IgD-negative memory B cell (primary cell): Measurements from ENCODE around the gene TERC. TPM values are rescaled to one million over a fixed set of nuclear protein-coding genes. Genes with fewer than 3 reads are reported as not detected.
"Not testable (repeated sequence)": the region's sequence is repeated elsewhere in the genome, so short reads cannot be mapped to it uniquely, and the experiment has no call there.

Experiments
- H3K27ac Mint-ChIP-seq, 3 donors: one replicate each; pipeline ENCODE4 v1.8.0; 2020 to 2022; ENCODE audit warnings: mild to moderate bottlenecking in 3 of 3, mixed read lengths in 3 of 3, moderate library complexity in 1 of 3
- H3K27me3 Mint-ChIP-seq: one replicate; pipeline ENCODE4 v1.8.0; 2021; ENCODE audit warnings: mixed read lengths
- H3K36me3 Mint-ChIP-seq: one replicate; pipeline ENCODE4 v1.8.0; 2020; ENCODE audit warnings: mild to moderate bottlenecking, mixed read lengths
- H3K4me1 Mint-ChIP-seq, 3 donors: one replicate each; pipeline ENCODE4 v1.8.0; 2020 to 2022; ENCODE audit warnings: mixed read lengths in 3 of 3, mild to moderate bottlenecking in 1 of 3
- H3K4me3 Mint-ChIP-seq, 4 donors: one replicate each; pipeline ENCODE4 v1.8.0; 2020 to 2022; ENCODE audit warnings: mild to moderate bottlenecking in 4 of 4, mixed read lengths in 4 of 4, moderate library complexity in 3 of 4
- H3K9me3 Mint-ChIP-seq, 3 donors: one replicate each; pipeline ENCODE4 v1.8.0; 2020 to 2021; ENCODE audit warnings: mixed read lengths in 3 of 3, mild to moderate bottlenecking in 1 of 3
- polyA plus RNA-seq: library from polyadenylated mRNA; unstranded; fragments of 300-500 nt; fragmentation: Illumina TruSeq; gene quantifications from one replicate; pipeline ENCODE4 v1.2.3, GENCODE V29; 2021

TERC gene
- polyA plus RNA-seq, 1 donor from 2014 or later = 0.78 TPM

GRCh38 chr3:169755488-169755887 lies 9.4 kb downstream of the TERC start:
- H3K27ac Mint-ChIP-seq = no peak overlapping the region
- no peaks in the 10 kb centered on the region for H3K36me3 Mint-ChIP-seq
- no peaks in the 10 kb centered on the region for H3K9me3 Mint-ChIP-seq
- H3K4me1 Mint-ChIP-seq = peaks cover 8 to 13% (median 11%) of the 10 kb centered on the region in 3 donors
- peaks cover 10% of the 10 kb centered on the region for H3K27me3 Mint-ChIP-seq
- no peak overlapping the region for H3K4me3 Mint-ChIP-seq

- Mint-ChIP-seq H3K4me1 (peaks cover 10 to 14% (median 12%) of the 10 kb centered on the region in 3 donors), H3K9me3 (no peaks in the 10 kb centered on the region), H3K27me3 (peaks cover 11% of the 10 kb centered on the region), H3K4me3 (no peak overlapping the region), H3K36me3 (no peaks in the 10 kb centered on the region), H3K27ac (no peak overlapping the region)
These were observed 10.1 kb downstream of the TERC start for GRCh38 chr3:169754711-169755110.

- no peak overlapping the region for H3K4me3 Mint-ChIP-seq
- no peaks in the 10 kb centered on the region for H3K36me3 Mint-ChIP-seq
- peaks cover 21% of the 10 kb centered on the region for H3K27me3 Mint-ChIP-seq
- no peak overlapping the region for H3K27ac Mint-ChIP-seq
- H3K9me3 Mint-ChIP-seq = no peaks in the 10 kb centered on the region
- H3K4me1 Mint-ChIP-seq = peaks cover 6 to 10% (median 6%) of the 10 kb centered on the region in 3 donors
These were observed 13.0 kb downstream of the TERC start for GRCh38 chr3:169751875-169752274.

- Mint-ChIP-seq H3K27ac (no peak overlapping the region), H3K9me3 (no peaks in the 10 kb centered on the region), H3K4me3 (peak overlapping the region in 1 of 4 donors; percentile 5), H3K27me3 (peaks cover 21% of the 10 kb centered on the region), H3K4me1 (peaks cover 6 to 10% (median 6%) of the 10 kb centered on the region in 3 donors), H3K36me3 (no peaks in the 10 kb centered on the region)
These were observed 14.2 kb downstream of the TERC start for GRCh38 chr3:169750665-169751064.

- Mint-ChIP-seq H3K9me3 (no peaks in the 10 kb centered on the region), H3K36me3 (no peaks in the 10 kb centered on the region), H3K4me1 (peaks cover 6 to 10% (median 6%) of the 10 kb centered on the region in 3 donors), H3K27me3 (peaks cover 20% of the 10 kb centered on the region), H3K27ac (no peak overlapping the region), H3K4me3 (no peak overlapping the region)
These were observed 16.2 kb downstream of the TERC start for GRCh38 chr3:169748670-169749069.

GRCh38 chr3:169746924-169747323 lies 17.9 kb downstream of the TERC start:
- H3K4me3 Mint-ChIP-seq = no peak overlapping the region
- no peak overlapping the region for H3K27ac Mint-ChIP-seq
- H3K27me3 Mint-ChIP-seq = peaks cover 18% of the 10 kb centered on the region
- no peaks in the 10 kb centered on the region for H3K9me3 Mint-ChIP-seq
- H3K4me1 Mint-ChIP-seq = peaks cover 6 to 8% (median 6%) of the 10 kb centered on the region in 3 donors
- no peaks in the 10 kb centered on the region for H3K36me3 Mint-ChIP-seq

- no peak overlapping the region for H3K27ac Mint-ChIP-seq
- H3K9me3 Mint-ChIP-seq = no peaks in the 10 kb centered on the region
- H3K36me3 Mint-ChIP-seq = no peaks in the 10 kb centered on the region
- H3K4me1 Mint-ChIP-seq = no peaks in the 10 kb centered on the region
- H3K27me3 Mint-ChIP-seq = peaks cover 13% of the 10 kb centered on the region
- H3K4me3 Mint-ChIP-seq = no peak overlapping the region
These were observed 20.4 kb downstream of the TERC start for GRCh38 chr3:169744366-169745054.

GRCh38 chr3:169739067-169739466 lies 25.8 kb downstream of the TERC start:
- no peak overlapping the region for H3K27ac Mint-ChIP-seq
- H3K36me3 Mint-ChIP-seq = peaks cover 5% of the 10 kb centered on the region
- no peaks in the 10 kb centered on the region for H3K4me1 Mint-ChIP-seq
- peaks cover 0 to 26% (median 9%) of the 10 kb centered on the region in 3 donors for H3K9me3 Mint-ChIP-seq
- H3K27me3 Mint-ChIP-seq = peaks cover 3% of the 10 kb centered on the region
- H3K4me3 Mint-ChIP-seq = no peak overlapping the region

- not testable (repeated sequence) for H3K27ac Mint-ChIP-seq, H3K4me3 Mint-ChIP-seq, H3K4me1 Mint-ChIP-seq, H3K36me3 Mint-ChIP-seq
- Mint-ChIP-seq H3K9me3 (peaks cover 5 to 29% (median 12%) of the 10 kb centered on the region in 3 donors), H3K27me3 (peaks cover 14% of the 10 kb centered on the region)
These were observed 33.0 kb downstream of the TERC start for GRCh38 chr3:169731857-169732256.

- peaks cover 0 to 6% (median 3%) of the 10 kb centered on the region in 3 donors for H3K9me3 Mint-ChIP-seq
- no peak overlapping the region for H3K27ac Mint-ChIP-seq
- peaks cover 1% of the 10 kb centered on the region for H3K36me3 Mint-ChIP-seq
- no peak overlapping the region for H3K4me3 Mint-ChIP-seq
- H3K4me1 Mint-ChIP-seq = no peaks in the 10 kb centered on the region
- peaks cover 13% of the 10 kb centered on the region for H3K27me3 Mint-ChIP-seq
These were observed 42.1 kb downstream of the TERC start for GRCh38 chr3:169722724-169723123.

GRCh38 chr3:169718415-169718814 lies 46.4 kb downstream of the TERC start:
- H3K4me3 Mint-ChIP-seq, H3K36me3 Mint-ChIP-seq, H3K4me1 Mint-ChIP-seq, H3K9me3 Mint-ChIP-seq, H3K27ac Mint-ChIP-seq: not testable (repeated sequence)
- peaks cover 22% of the 10 kb centered on the region for H3K27me3 Mint-ChIP-seq

Other genes with a start within 250 kb of the TERC start
- not detected for gene MECOM, start 101.3 kb downstream of the TERC start, polyA plus RNA-seq
- gene ACTRT3, start 4.5 kb upstream of the TERC start, polyA plus RNA-seq = 0.20 TPM
- 15.2 TPM for gene MYNN, start 8.3 kb upstream of the TERC start, polyA plus RNA-seq
- gene LRRIQ4, start 47.8 kb upstream of the TERC start, polyA plus RNA-seq = not detected
- 0.60 TPM for gene LRRC34, start 47.8 kb upstream of the TERC start, polyA plus RNA-seq
- gene LRRC31, start 104.9 kb upstream of the TERC start, polyA plus RNA-seq = not detected
- not detected for gene SAMD7, start 146.5 kb upstream of the TERC start, polyA plus RNA-seq
- 273 TPM for gene SEC62, start 201.7 kb upstream of the TERC start, polyA plus RNA-seq